Testis (tissue), 3 donors: Measurements from ENCODE around the gene GPD1. TPM values are rescaled to one million over a fixed set of nuclear protein-coding genes. Genes with fewer than 3 reads are reported as not detected.

Experiments
- DNase-seq: peaks from one replicate; pipeline ENCODE4 v3.0.0-alpha.2; 2019
- H3K27ac ChIP-seq, 2 donors: fragments of 200-600 bp; sonication (generic); one replicate each; pipeline ENCODE4 v1.5.1; 2019
- H3K27me3 ChIP-seq: fragments of 200-600 bp; sonication (generic); one replicate; pipeline ENCODE4 v1.5.1; 2019
- H3K36me3 ChIP-seq: fragments of 200-600 bp; sonication (generic); one replicate; pipeline ENCODE4 v1.5.1; 2017; ENCODE audit warnings: low read depth; ENCODE audit errors: missing control alignments
- H3K4me1 ChIP-seq: fragments of 200-600 bp; sonication (generic); one replicate; pipeline ENCODE4 v1.5.1; 2019
- H3K4me3 ChIP-seq, 2 donors: fragments of 200-600 bp; sonication (generic); one replicate each; pipeline ENCODE4 v1.5.1; 2017 to 2019
- H3K9me3 ChIP-seq: fragments of 200-600 bp; sonication (generic); one replicate; pipeline ENCODE4 v1.5.1; 2017
- POLR2A ChIP-seq: fragments of 450-650 bp; IDR thresholded peaks from one replicate; pipeline ENCODE4 v1.6.1; 2017; ENCODE audit warnings: antibody characterized with exemption, mild to moderate bottlenecking, moderate library complexity
- intact Hi-C: fragments of 100-400 bp; cut with DNase I; formaldehyde crosslinking; loops from one replicate; pipeline ENCODE4 v1.15.1; 2023; ENCODE audit warnings: low total_unique reads
- polyA plus RNA-seq: library from polyadenylated mRNA; stranded (reverse); fragments of 350-450 nt; fragmentation: Illumina TruSeq; extraction: RNeasy Lipid Tissue Mini Kit (QIAGEN cat#74804); gene quantifications from one replicate; pipeline ENCODE4 v1.2.3, GENCODE V29; 2014; ENCODE audit warnings: low read depth, low replicate concordance; ENCODE audit not compliant: insufficient read depth
- total RNA-seq, 2 donors: library from RNA; depleted of rRNA; stranded (reverse); fragments of >200 nt; gene quantifications; one replicate each; pipeline ENCODE4 v1.2.3, GENCODE V29; 2016
- TF ChIP-seq, protein P1 (sequence below), 3 experiments: fragments of 450-650 bp in 2 of 3; fragments of 200-600 bp in 1 of 3; sonication (generic) in 1 of 3; IDR thresholded peaks; one replicate each; pipeline ENCODE4 v1.5.1; 2016 to 2019; ENCODE audit warnings: antibody characterized with exemption in 3 of 3, mild to moderate bottlenecking in 2 of 3, moderate library complexity in 1 of 3

The GPD1 gene
- total and polyA plus RNA-seq, 3 donors from 2014 or later, result 2.1 to 3.1 (median 2.4) TPM

GRCh38 chr12:50160643-50161042 is 56.8 kb downstream of the GPD1 start:
- no peak overlapping the region for H3K4me3 ChIP-seq
- H3K36me3 ChIP-seq, result no peaks in the 10 kb centered on the region
- intact Hi-C loops, result no loop called here
- no peaks in the 10 kb centered on the region for H3K27me3 ChIP-seq
- H3K9me3 ChIP-seq, result no peaks in the 10 kb centered on the region
- H3K4me1 ChIP-seq, result no peaks in the 10 kb centered on the region
- no peak overlapping the region for H3K27ac ChIP-seq
- no peak for DNase-seq
- no peak for TF ChIP-seq POLR2A
- TF ChIP-seq, protein P1, sequence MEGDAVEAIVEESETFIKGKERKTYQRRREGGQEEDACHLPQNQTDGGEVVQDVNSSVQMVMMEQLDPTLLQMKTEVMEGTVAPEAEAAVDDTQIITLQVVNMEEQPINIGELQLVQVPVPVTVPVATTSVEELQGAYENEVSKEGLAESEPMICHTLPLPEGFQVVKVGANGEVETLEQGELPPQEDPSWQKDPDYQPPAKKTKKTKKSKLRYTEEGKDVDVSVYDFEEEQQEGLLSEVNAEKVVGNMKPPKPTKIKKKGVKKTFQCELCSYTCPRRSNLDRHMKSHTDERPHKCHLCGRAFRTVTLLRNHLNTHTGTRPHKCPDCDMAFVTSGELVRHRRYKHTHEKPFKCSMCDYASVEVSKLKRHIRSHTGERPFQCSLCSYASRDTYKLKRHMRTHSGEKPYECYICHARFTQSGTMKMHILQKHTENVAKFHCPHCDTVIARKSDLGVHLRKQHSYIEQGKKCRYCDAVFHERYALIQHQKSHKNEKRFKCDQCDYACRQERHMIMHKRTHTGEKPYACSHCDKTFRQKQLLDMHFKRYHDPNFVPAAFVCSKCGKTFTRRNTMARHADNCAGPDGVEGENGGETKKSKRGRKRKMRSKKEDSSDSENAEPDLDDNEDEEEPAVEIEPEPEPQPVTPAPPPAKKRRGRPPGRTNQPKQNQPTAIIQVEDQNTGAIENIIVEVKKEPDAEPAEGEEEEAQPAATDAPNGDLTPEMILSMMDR (IDR thresholded peaks at IDR 0.05), result no peak

Other genes with a start within 250 kb of the GPD1 start
- gene FAIM2, start 200.1 kb upstream of the GPD1 start, total RNA-seq, result 10 to 100 TPM; 14.6 to 15.3 TPM
- gene FAIM2, start 200.1 kb upstream of the GPD1 start, polyA plus RNA-seq, result 67.5 TPM
- 1 to 10 TPM in 1 of 2 donors, under 1 TPM in 1; 0.79 to 1.9 TPM for gene AQP2, start 153.3 kb upstream of the GPD1 start, total RNA-seq
- gene AQP2, start 153.3 kb upstream of the GPD1 start, polyA plus RNA-seq, result 1.1 TPM
- 100 to 1,000 TPM; 128 to 134 TPM for gene AQP5, start 142.1 kb upstream of the GPD1 start, total RNA-seq
- 414 TPM for gene AQP5, start 142.1 kb upstream of the GPD1 start, polyA plus RNA-seq
- gene AQP6, start 131.1 kb upstream of the GPD1 start, total RNA-seq, result 1 to 10 TPM; 1.7 to 2.2 TPM
- 3.1 TPM for gene AQP6, start 131.1 kb upstream of the GPD1 start, polyA plus RNA-seq
- gene RACGAP1, start 78.5 kb upstream of the GPD1 start, total RNA-seq, result 10 to 100 TPM; 48.1 to 60.6 TPM
- 118 TPM for gene RACGAP1, start 78.5 kb upstream of the GPD1 start, polyA plus RNA-seq
- gene ASIC1, start 46.4 kb upstream of the GPD1 start, total RNA-seq, result 1 to 10 TPM; 1.9 to 3.5 TPM
- 2.7 TPM for gene ASIC1, start 46.4 kb upstream of the GPD1 start, polyA plus RNA-seq
- 10 to 100 TPM; 87.6 to 99.0 TPM for gene SMARCD1, start 18.7 kb upstream of the GPD1 start, total RNA-seq
- gene SMARCD1, start 18.7 kb upstream of the GPD1 start, polyA plus RNA-seq, result 67.3 TPM
- 10 to 100 TPM; 38.7 to 54.9 TPM for gene COX14, start 8.2 kb downstream of the GPD1 start, total RNA-seq
- gene COX14, start 8.2 kb downstream of the GPD1 start, polyA plus RNA-seq, result 50.2 TPM
- gene CERS5, start 63.4 kb downstream of the GPD1 start, total RNA-seq, result 10 to 100 TPM; 34.3 to 36.5 TPM
- gene CERS5, start 63.4 kb downstream of the GPD1 start, polyA plus RNA-seq, result 33.5 TPM
- 10 to 100 TPM; 41.0 to 42.8 TPM for gene LIMA1, start 179.5 kb downstream of the GPD1 start, total RNA-seq
- 37.8 TPM for gene LIMA1, start 179.5 kb downstream of the GPD1 start, polyA plus RNA-seq